Keratinocyte (primary cell): Measurements from ENCODE around the gene DRD1. TPM values are rescaled to one million over a fixed set of nuclear protein-coding genes. Genes with fewer than 3 reads are reported as not detected.

Experiments used
- DNase-seq: peaks from one replicate; pipeline ENCODE4 v3.0.0-alpha.2; 2011; ENCODE audit warnings: low read depth, missing footprints, low spot score
- FAIRE-seq: peaks from 2 replicates; lab custom pipeline; 2011; peaks lifted over from hg19 to GRCh38; lab: Jason Lieb, UNC
- H2AFZ ChIP-seq: 2 replicates; pipeline ENCODE4 v1.6.0; 2012; ENCODE audit warnings: low read length, control low read depth, inconsistent platforms; ENCODE audit not compliant: control insufficient read depth
- H3K27ac ChIP-seq: 2 replicates; pipeline ENCODE4 v1.5.1; 2011; ENCODE audit warnings: low read length; ENCODE audit not compliant: control insufficient read depth, insufficient read depth
- H3K27me3 ChIP-seq: 3 replicates; pipeline ENCODE4 v1.6.0; 2011; ENCODE audit warnings: low read length; ENCODE audit not compliant: control insufficient read depth, insufficient read depth; ENCODE audit errors: extremely low read depth
- H3K36me3 ChIP-seq, 2 experiments: 2 replicates in 1 of 2; 3 replicates in 1 of 2; pipeline ENCODE4 v1.5.1; 2011; ENCODE audit warnings: low read length in 2 of 2, mild to moderate bottlenecking in 1 of 2; ENCODE audit not compliant: control insufficient read depth in 2 of 2, insufficient read depth in 2 of 2; ENCODE audit errors: extremely low read depth in 1 of 2
- H3K4me1 ChIP-seq: 3 replicates; pipeline ENCODE4 v1.5.1; 2011; ENCODE audit warnings: low read length; ENCODE audit not compliant: control insufficient read depth, insufficient read depth; ENCODE audit errors: extremely low read depth
- H3K4me2 ChIP-seq: 3 replicates; pipeline ENCODE4 v1.6.0; 2011; ENCODE audit warnings: low read depth, low read length; ENCODE audit not compliant: control insufficient read depth, insufficient read depth; ENCODE audit errors: extremely low read depth
- H3K4me3 ChIP-seq, 3 experiments: fragments of 200-600 bp in 1 of 3; sonication (generic) in 1 of 3; 2 replicates in 2 of 3; 3 replicates in 1 of 3; pipeline ENCODE4 v1.5.1; 2011 to 2016; ENCODE audit warnings: low read length in 3 of 3, mild to moderate bottlenecking in 3 of 3, control low read depth in 2 of 3, inconsistent platforms in 1 of 3, low read depth in 1 of 3, mixed read lengths in 1 of 3, mixed run types in 1 of 3, moderate library complexity in 1 of 3; ENCODE audit not compliant: control insufficient read depth in 2 of 3, insufficient read depth in 2 of 3; ENCODE audit errors: extremely low read depth in 1 of 3
- H3K79me2 ChIP-seq: 2 replicates; pipeline ENCODE4 v1.6.0; 2012; ENCODE audit warnings: low read length; ENCODE audit not compliant: control insufficient read depth, insufficient read depth
- H3K9ac ChIP-seq: 3 replicates; pipeline ENCODE4 v1.6.0; 2011; ENCODE audit warnings: low read length; ENCODE audit not compliant: control insufficient read depth, insufficient read depth; ENCODE audit errors: extremely low read depth
- H3K9me1 ChIP-seq: 3 replicates; pipeline ENCODE4 v1.6.0; 2011; ENCODE audit warnings: low read length; ENCODE audit not compliant: control insufficient read depth, insufficient read depth; ENCODE audit errors: extremely low read depth
- H3K9me3 ChIP-seq: 2 replicates; pipeline ENCODE4 v1.5.1; 2012; ENCODE audit warnings: low read depth, low read length; ENCODE audit not compliant: control insufficient read depth
- H4K20me1 ChIP-seq: 3 replicates; pipeline ENCODE4 v1.6.0; 2011; ENCODE audit warnings: low read length; ENCODE audit not compliant: control insufficient read depth, insufficient read depth; ENCODE audit errors: extremely low read depth
- CTCF ChIP-seq, 3 experiments: IDR thresholded peaks in 1 of 3; conservative IDR thresholded peaks in 1 of 3; optimal IDR thresholded peaks in 1 of 3; 2 replicates in 2 of 3; 3 replicates in 1 of 3; pipeline versions ENCODE3 to v1.5.1; 2011; ENCODE audit warnings: low read length in 3 of 3, mild to moderate bottlenecking in 3 of 3, moderate library complexity in 2 of 3, control low read depth in 1 of 3, inconsistent platforms in 1 of 3; ENCODE audit not compliant: insufficient read depth in 2 of 3; ENCODE audit errors: extremely low read depth in 1 of 3
- EZH2 ChIP-seq: IDR thresholded peaks from one replicate; pipeline ENCODE4 v1.6.1; 2012; ENCODE audit warnings: inconsistent platforms, mild to moderate bottlenecking, low read length, moderate library complexity
- dilution Hi-C: fragments of 300-500 bp; cut with MboI; formaldehyde crosslinking; loops from one replicate; pipeline ENCODE4 v1.7.0; 2020; ENCODE audit warnings: low sequenced_read_pairs; ENCODE audit not compliant: extremely low pct_ligation_motif_present
- polyA plus RNA-seq, 5 experiments: library from polyadenylated mRNA; depleted of rRNA in 3 of 5; stranded (reverse) in 3 of 5; stranded (forward) in 1 of 5; unstranded in 1 of 5; fragments of >200 nt; gene quantifications; 1 replicate in 1 of 5; 2 replicates in 3 of 5; 3 replicates in 1 of 5; pipeline versions ENCODE4 v1.2.1 to v1.2.3, GENCODE V29; 2011 to 2012; ENCODE audit warnings: missing spikeins in 2 of 5, low read depth in 1 of 5, low replicate concordance in 1 of 5

DRD1 gene
- polyA plus RNA-seq, 1 donor (not counting 4 experiments of a cell fraction or from before 2014, with no cell fraction given), result not detected

- Histone ChIP-seq H2AFZ (no peak overlapping the region), H4K20me1 (no peaks in the 10 kb centered on the region)
Observed at GRCh38 chr5:175443514-175444059, 395 bp downstream of the DRD1 start.

GRCh38 chr5:175438234-175438857 lies 5.6 kb downstream of the DRD1 start:
- Histone ChIP-seq H3K4me2 (no peak overlapping the region), H3K79me2 (no peaks in the 10 kb centered on the region), H3K4me1 (no peaks in the 10 kb centered on the region), H3K36me3 (no peaks in the 10 kb centered on the region), H3K27ac (no peak overlapping the region), H2AFZ (no peak overlapping the region), H3K27me3 (peaks cover 10% of the 10 kb centered on the region), H3K9me3 (no peaks in the 10 kb centered on the region), H3K9me1 (no peaks in the 10 kb centered on the region), H3K4me3 (no peak overlapping the region), H3K9ac (no peak overlapping the region), H4K20me1 (no peaks in the 10 kb centered on the region)
- dilution Hi-C loops, result no loop called here
- DNase-seq (no peak), FAIRE-seq (no peak)
- TF ChIP-seq EZH2 (no peak), CTCF (optimal IDR thresholded peaks at IDR 0.05 in 1 of 3, IDR thresholded peaks at IDR 0.05 in 1 of 3, conservative IDR thresholded peaks at IDR 0.05 in 1 of 3; ENCODE audit: extremely low read depth in 1 of 3, insufficient read depth in 2 of 3, low read length in 3 of 3) (no peak)

More at GRCh38 chr5:175443514-175444059, 395 bp downstream of the DRD1 start:
- dilution Hi-C loops, result no loop called here
- Histone ChIP-seq H3K27me3 (peaks cover 27% of the 10 kb centered on the region), H3K4me3 (no peak overlapping the region), H3K4me2 (no peak overlapping the region), H3K36me3 (no peaks in the 10 kb centered on the region), H3K9ac (no peak overlapping the region), H3K79me2 (no peaks in the 10 kb centered on the region), H3K9me3 (no peaks in the 10 kb centered on the region), H3K9me1 (no peaks in the 10 kb centered on the region), H3K4me1 (no peaks in the 10 kb centered on the region), H3K27ac (no peak overlapping the region)
- FAIRE-seq (no peak), DNase-seq (no peak)
- TF ChIP-seq EZH2 (no peak), CTCF (optimal IDR thresholded peaks at IDR 0.05 in 1 of 3, IDR thresholded peaks at IDR 0.05 in 1 of 3, conservative IDR thresholded peaks at IDR 0.05 in 1 of 3; ENCODE audit: extremely low read depth in 1 of 3, insufficient read depth in 2 of 3, low read length in 3 of 3) (no peak)
